Osteoblast (primary cell): ENCODE measurements around the gene FMN1. TPM values are rescaled to one million over a fixed set of nuclear protein-coding genes. Genes with fewer than 3 reads are reported as not detected.

Experiments used
- DNase-seq: peaks from one replicate; pipeline ENCODE4 v3.0.0; 2011; ENCODE audit warnings: low spot score, mixed read lengths; ENCODE audit not compliant: insufficient read length; ENCODE audit errors: missing footprints
- H2AFZ ChIP-seq: 2 replicates; pipeline ENCODE4 v1.6.0; 2011; ENCODE audit warnings: mild to moderate bottlenecking, low read length
- H3K27ac ChIP-seq: 2 replicates; pipeline ENCODE4 v1.5.1; 2011; ENCODE audit warnings: mild to moderate bottlenecking, low read depth, low read length, moderate library complexity
- H3K27me3 ChIP-seq: 2 replicates; pipeline ENCODE4 v1.6.0; 2012; ENCODE audit warnings: mild to moderate bottlenecking, control low read depth, inconsistent platforms, low read length, moderate library complexity; ENCODE audit not compliant: insufficient read depth
- H3K36me3 ChIP-seq: 2 replicates; pipeline ENCODE4 v1.5.1; 2011; ENCODE audit warnings: mild to moderate bottlenecking, low read length, control low read depth, moderate library complexity; ENCODE audit not compliant: insufficient read depth
- H3K4me1 ChIP-seq: 2 replicates; pipeline ENCODE4 v1.5.1; 2011; ENCODE audit warnings: mild to moderate bottlenecking, low read length, control low read depth, moderate library complexity; ENCODE audit not compliant: insufficient read depth
- H3K4me2 ChIP-seq: 2 replicates; pipeline ENCODE4 v1.6.0; 2011; ENCODE audit warnings: mild to moderate bottlenecking, low read length; ENCODE audit not compliant: insufficient read depth
- H3K4me3 ChIP-seq: fragments of 200-600 bp; sonication (generic); 3 replicates; pipeline ENCODE4 v1.5.1; 2012; ENCODE audit warnings: mild to moderate bottlenecking, low read length, inconsistent platforms; ENCODE audit not compliant: insufficient read depth
- H3K79me2 ChIP-seq: 2 replicates; pipeline ENCODE4 v1.6.0; 2012; ENCODE audit warnings: mild to moderate bottlenecking, low read length, control low read depth, inconsistent platforms; ENCODE audit not compliant: insufficient read depth
- H3K9me3 ChIP-seq: 2 replicates; pipeline ENCODE4 v1.5.1; 2011; ENCODE audit warnings: low read depth, low read length, control low read depth
- H4K20me1 ChIP-seq: 2 replicates; pipeline ENCODE4 v1.6.0; 2012; ENCODE audit warnings: mild to moderate bottlenecking, low read length, control low read depth; ENCODE audit not compliant: insufficient read depth
- total RNA-seq: library from RNA; depleted of rRNA; stranded (reverse); fragments of >200 nt; gene quantifications from 2 replicates; pipeline ENCODE4 v1.2.3, GENCODE V29; 2012
- TF ChIP-seq, protein P1 (sequence below): IDR thresholded peaks from 2 replicates; pipeline ENCODE4 v1.5.1; 2011; ENCODE audit warnings: mild to moderate bottlenecking, low read depth, low read length, moderate library complexity; ENCODE audit errors: extremely low read depth

FMN1 gene
- total RNA-seq, 1 donor: 9.0 TPM

GRCh38 chr15:33242669-33243191 lies 48.2 kb upstream of the FMN1 start:
- Histone ChIP-seq H3K4me2 (peak overlapping the region; percentile 32), H3K27me3 (peaks cover 3% of the 10 kb centered on the region), H4K20me1 (no peaks in the 10 kb centered on the region), H2AFZ (no peak overlapping the region), H3K4me3 (no peak overlapping the region), H3K9me3 (no peaks in the 10 kb centered on the region), H3K79me2 (no peaks in the 10 kb centered on the region), H3K4me1 (peaks cover 26% of the 10 kb centered on the region), H3K36me3 (no peaks in the 10 kb centered on the region), H3K27ac (peak overlapping the region; percentile 83)
- peak; percentile 64 for DNase-seq
- TF ChIP-seq, protein P1, sequence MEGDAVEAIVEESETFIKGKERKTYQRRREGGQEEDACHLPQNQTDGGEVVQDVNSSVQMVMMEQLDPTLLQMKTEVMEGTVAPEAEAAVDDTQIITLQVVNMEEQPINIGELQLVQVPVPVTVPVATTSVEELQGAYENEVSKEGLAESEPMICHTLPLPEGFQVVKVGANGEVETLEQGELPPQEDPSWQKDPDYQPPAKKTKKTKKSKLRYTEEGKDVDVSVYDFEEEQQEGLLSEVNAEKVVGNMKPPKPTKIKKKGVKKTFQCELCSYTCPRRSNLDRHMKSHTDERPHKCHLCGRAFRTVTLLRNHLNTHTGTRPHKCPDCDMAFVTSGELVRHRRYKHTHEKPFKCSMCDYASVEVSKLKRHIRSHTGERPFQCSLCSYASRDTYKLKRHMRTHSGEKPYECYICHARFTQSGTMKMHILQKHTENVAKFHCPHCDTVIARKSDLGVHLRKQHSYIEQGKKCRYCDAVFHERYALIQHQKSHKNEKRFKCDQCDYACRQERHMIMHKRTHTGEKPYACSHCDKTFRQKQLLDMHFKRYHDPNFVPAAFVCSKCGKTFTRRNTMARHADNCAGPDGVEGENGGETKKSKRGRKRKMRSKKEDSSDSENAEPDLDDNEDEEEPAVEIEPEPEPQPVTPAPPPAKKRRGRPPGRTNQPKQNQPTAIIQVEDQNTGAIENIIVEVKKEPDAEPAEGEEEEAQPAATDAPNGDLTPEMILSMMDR: peak; percentile 52

DNA sequence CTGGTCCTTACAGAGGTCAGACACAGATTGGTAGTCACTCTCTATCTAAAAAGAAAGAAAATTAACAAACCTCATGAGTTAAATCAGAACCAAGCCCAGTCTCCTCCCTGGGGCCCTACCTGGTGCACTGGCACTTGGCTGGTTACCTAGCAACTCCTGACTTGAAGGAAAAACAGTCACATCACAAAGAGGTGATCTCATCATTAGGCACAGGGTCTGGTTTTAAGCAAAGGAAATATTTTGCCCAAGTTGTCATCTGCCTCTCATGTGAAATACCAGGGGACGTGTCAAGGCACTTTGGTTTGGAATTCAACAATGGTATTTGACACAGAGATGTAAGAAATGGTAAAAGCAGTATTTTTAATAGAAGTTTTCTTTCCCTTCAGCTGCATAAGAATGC lies 47.7 kb upstream of the FMN1 start:
- Histone ChIP-seq H3K27me3 (peaks cover 6% of the 10 kb centered on the region), H3K36me3 (no peaks in the 10 kb centered on the region), H3K4me2 (peak overlapping the region; percentile 32), H3K4me3 (no peak overlapping the region), H3K4me1 (peaks cover 26% of the 10 kb centered on the region), H2AFZ (no peak overlapping the region), H4K20me1 (no peaks in the 10 kb centered on the region), H3K79me2 (no peaks in the 10 kb centered on the region), H3K27ac (peak overlapping the region; percentile 83), H3K9me3 (no peaks in the 10 kb centered on the region)
- DNase-seq: peak; percentile 79
- TF ChIP-seq, protein P1: no peak

- Histone ChIP-seq H3K36me3 (no peaks in the 10 kb centered on the region), H3K4me2 (no peak overlapping the region), H2AFZ (no peak overlapping the region), H3K9me3 (no peaks in the 10 kb centered on the region), H3K4me3 (no peak overlapping the region), H3K27me3 (peaks cover 31% of the 10 kb centered on the region), H4K20me1 (no peaks in the 10 kb centered on the region), H3K79me2 (no peaks in the 10 kb centered on the region), H3K4me1 (peaks cover 6% of the 10 kb centered on the region), H3K27ac (no peak overlapping the region)
- DNase-seq: no peak
- TF ChIP-seq, protein P1: no peak
These were observed 42.5 kb upstream of the FMN1 start for GRCh38 chr15:33236841-33237509.

DNA sequence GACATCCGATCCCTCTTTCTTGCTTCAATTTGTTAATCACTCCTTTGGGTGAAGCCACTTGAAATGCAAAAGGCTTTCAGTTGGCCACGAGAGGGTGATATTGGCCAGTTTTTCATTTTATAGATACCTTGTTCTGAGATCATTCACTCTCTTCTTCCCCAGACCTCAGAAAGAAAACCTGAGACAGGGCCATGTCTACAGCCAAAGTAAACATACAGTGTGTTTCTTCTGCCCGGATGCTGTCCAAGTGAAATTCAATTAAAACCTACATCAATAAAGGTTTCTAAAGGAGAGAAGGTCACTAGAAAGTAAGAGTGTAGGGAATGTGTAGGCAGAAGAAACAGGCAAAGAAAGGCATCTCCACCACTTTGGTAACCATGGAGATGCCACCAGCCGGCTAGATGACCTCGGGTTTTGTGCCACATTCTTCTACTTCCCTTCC lies 39.5 kb upstream of the FMN1 start:
- Histone ChIP-seq H2AFZ (no peak overlapping the region), H3K27ac (no peak overlapping the region), H3K36me3 (no peaks in the 10 kb centered on the region), H3K9me3 (no peaks in the 10 kb centered on the region), H3K4me3 (no peak overlapping the region), H3K4me2 (no peak overlapping the region), H3K79me2 (no peaks in the 10 kb centered on the region), H3K27me3 (peaks cover 33% of the 10 kb centered on the region), H4K20me1 (no peaks in the 10 kb centered on the region), H3K4me1 (peaks cover 2% of the 10 kb centered on the region)
- DNase-seq: no peak
- TF ChIP-seq, protein P1: peak; percentile 73
